ENCODE data around the gene LARGE1.

The LARGE1 gene

DNA sequence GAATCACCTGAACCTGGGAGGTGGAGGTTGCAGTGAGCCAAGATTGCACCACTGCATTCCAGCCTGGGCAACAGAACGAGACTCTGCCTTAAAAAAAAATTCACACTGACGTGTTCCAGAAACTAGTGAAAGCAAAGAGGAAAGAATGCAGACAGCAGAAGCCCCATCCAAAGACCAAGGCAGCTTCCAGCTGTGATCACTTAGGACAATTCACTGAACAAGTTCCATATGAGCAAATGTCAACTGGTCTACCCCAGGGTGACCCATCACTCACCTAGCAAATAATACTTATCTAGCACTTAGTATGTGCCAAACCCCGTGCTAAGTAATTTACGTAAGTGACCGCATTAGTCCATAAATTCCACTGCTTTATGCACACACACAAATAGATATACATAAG is 138.9 kb downstream of the LARGE1 start:
- no peak for DNase-seq (ENCODE audit: low read depth in 2 of 3, low spot score in 1 of 3)

DNA sequence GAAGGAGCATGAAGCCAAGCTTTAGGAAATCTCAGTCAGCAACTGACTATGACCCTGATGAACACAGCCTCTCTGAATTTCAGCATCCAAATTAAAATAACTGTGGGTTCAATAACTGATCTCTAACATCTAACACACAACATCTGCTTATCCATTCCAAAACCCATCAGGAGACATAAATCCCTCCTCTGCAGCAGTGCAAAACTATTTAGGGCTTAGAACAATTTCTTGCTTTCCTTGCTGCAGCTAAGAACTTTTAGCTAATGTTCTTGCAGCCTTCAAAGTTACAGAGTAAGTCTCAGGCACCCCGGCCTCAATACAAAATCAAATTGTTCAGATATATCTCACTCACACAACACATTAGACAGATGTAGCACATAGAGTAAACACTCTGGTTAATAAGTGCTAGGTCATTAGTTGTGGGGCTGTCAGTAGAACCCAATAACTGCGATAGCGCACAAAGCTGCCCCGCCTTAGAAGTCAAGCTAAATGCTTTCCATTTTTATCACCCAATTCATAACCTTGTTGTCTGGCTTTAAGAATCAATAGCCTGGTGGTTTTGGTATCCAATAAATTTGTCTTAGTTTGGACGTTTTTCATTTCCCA is 139.6 kb downstream of the LARGE1 start:
- no peak for DNase-seq (ENCODE audit: low read depth in 2 of 3, low spot score in 1 of 3)

DNA sequence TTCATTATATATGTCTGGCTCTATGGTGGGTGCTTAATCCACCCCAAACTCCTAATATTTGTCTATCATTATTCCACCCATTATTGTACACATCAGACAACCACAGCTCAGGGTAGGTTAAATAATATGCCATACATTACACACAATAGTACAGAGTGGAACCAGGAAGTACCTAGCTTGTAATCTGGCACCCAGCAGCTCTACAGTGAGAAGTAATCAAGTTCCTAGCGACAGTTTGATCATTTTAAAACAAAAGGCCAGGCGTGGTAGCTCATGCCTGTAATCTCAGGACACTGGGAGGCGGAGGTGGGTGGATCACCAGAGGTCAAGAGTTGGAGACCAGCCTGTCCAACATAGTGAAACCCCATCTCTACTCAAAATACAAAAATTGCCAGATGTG is 141.0 kb downstream of the LARGE1 start:
- no peak for DNase-seq (ENCODE audit: low read depth in 2 of 3, low spot score in 1 of 3)

DNA sequence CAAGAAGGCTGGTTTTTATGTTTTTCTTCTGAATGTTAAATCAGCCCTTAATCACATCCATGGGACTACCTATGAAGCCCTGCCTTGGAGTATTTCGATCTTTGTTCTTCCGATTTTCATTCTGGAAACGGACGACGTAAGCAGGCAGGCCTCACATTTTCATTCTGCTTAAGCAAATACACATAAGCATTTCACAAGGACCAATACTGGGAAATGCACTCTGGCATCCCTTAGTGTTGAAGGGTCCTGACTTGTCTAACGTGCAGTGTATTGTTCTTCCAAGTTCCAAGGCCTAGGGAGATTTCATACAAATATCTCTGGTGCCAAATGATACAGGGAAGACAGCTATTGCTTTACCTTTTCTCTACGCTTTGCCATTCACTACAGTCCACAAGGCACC is 143.8 kb downstream of the LARGE1 start:
- no peak for DNase-seq (ENCODE audit: low read depth in 2 of 3, low spot score in 1 of 3)

DNA sequence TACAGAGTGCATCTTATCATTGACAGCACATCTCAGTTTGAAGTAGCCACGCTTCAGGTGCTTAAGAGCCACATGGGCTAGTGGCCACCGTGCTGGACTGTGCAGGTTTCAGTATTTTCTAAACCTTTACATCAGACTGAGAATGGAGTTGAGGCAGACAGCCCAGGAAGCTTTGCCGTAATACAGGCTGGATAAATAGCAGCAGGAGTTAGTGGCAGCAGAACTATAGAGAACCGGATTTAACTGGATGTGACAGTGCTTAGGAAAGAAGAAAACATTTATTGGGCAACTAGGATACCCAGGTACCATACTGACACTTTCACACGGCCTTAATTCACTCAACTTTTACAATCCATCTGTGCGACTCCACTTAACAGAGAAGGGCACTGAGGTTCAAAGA is 145.5 kb downstream of the LARGE1 start:
- no peak for DNase-seq (ENCODE audit: low read depth in 2 of 3, low spot score in 1 of 3)

DNA sequence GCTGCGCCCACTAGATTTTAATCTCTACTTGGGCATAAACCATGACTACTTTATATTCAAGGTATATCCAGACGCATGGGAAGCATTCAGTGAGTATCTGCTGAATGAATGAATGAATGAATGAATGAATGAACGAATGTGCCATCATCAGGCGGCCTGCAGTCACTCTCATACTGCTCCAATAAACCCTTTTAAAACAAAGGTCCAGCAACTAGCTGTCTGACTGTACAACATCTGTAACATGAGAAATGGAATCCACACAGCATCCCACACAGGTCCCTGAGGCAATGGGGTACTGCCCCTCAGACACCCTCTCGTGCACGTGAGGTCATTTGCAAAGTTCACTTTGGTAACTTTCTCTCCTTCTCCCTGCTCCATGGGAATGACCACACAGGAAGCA is 147.5 kb downstream of the LARGE1 start:
- no peak for DNase-seq (ENCODE audit: low read depth in 2 of 3, low spot score in 1 of 3)

DNA sequence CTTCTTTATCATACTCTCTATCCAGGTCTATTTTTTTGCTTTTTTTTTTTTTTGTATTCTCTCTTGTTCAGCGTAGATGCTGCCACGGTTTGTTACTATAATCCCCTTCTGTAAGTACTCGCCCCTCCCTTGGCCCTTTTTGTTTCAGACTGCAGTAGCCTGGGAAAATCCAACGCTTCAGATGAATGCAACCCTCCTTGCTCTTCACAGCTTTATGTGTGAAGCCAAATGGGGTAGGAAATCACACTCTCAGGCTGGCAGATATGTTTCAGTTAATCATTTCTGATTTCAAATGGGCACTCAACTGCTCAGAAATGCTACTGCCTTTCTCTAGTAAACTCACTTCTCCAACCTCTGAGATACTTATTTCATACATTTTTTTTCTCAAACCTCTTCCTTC is 149.1 kb downstream of the LARGE1 start:
- no peak for DNase-seq (ENCODE audit: low read depth in 2 of 3, low spot score in 1 of 3)

DNA sequence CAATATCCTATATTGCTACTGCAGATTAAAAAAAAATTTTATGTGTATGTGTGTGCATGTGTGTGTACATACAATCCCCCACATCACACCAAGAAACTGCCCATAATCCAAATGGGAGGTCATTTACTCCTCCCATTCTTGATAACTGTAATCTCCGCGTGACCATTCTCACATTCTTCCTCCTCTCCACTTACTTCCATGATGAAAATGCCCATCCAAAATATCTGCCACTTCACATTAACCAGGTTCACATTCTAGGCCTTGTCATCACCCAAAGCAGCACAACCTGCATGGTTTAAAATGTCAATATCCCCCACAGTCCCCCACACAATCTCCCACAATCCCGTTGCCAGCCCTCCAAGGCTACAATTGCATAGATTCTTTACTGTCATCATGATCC is 149.6 kb downstream of the LARGE1 start:
- no peak for DNase-seq (ENCODE audit: low read depth in 2 of 3, low spot score in 1 of 3)

DNA sequence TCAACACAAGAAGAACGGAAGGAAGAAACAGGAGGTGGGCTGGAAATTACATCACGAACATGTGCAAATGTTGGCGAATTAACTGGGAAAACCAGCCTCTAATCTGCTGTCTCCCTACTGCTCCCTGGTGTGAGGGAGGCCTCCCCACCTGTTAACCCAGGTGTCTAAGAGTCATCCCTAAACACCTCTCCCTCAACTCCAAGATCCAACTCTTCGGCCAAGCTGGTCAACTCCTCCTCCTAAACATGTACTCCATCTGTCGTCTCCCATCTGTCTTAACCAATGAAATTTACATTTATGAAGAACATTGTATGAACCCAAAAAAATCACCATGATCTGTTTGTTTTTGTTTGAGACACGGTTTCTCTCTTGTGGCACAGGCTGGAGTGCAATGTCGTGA is 154.2 kb downstream of the LARGE1 start:
- DNase-seq (ENCODE audit: low read depth in 2 of 3, low spot score in 1 of 3): no peak

DNA sequence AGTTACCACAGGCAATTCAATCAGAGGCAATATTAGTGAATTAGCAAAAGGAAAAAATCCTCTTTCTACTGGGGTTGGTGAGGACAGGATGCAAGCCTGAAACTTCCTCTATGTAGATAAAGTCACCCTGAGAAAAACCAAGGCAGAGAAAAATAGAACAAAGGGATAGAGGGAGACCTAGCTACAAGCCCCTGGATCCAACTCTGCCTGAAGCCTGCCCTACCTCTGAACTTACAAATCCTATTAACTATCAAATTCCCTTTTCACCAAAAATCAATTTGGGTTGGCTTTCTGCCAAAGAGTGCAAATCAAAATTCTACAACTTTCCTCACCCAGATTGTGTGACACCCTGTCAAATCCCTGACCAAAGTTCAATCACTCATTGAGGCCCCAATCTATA is 161.3 kb downstream of the LARGE1 start:
- no peak for DNase-seq (ENCODE audit: low read depth in 2 of 3, low spot score in 1 of 3)

DNA sequence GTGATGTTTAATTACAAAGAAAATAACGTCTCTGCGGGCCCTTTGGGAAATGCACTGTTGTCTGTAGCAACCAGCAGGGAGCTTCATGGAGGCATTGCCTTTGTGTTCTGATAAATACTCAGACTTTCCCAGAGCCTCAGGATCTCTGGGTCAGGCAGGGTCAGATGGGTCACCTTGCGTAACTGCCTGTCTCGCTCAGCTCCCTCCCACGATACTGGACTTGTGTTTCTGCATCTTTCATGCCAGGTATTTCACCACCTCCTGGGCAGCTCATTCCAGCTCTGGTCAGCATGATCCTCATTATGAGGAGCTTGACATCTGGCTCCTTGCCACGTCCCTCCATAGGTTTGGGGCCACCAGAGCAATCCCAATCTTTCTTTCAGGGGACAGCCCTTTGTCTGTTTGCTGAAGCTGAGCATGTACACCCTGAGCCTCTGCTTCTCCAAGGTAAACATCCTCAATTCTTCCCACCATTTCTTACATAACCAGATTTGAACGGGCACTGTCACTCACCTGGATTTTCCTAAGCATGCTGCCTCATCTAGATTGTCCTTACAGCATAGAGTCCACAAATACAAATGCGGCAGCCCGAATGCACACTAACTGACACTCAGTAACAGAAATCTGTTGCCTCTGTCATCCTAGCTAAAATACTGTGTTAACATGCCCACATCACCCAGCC is 162.3 kb downstream of the LARGE1 start:
- no peak for DNase-seq (ENCODE audit: low read depth in 2 of 3, low spot score in 1 of 3)

DNA sequence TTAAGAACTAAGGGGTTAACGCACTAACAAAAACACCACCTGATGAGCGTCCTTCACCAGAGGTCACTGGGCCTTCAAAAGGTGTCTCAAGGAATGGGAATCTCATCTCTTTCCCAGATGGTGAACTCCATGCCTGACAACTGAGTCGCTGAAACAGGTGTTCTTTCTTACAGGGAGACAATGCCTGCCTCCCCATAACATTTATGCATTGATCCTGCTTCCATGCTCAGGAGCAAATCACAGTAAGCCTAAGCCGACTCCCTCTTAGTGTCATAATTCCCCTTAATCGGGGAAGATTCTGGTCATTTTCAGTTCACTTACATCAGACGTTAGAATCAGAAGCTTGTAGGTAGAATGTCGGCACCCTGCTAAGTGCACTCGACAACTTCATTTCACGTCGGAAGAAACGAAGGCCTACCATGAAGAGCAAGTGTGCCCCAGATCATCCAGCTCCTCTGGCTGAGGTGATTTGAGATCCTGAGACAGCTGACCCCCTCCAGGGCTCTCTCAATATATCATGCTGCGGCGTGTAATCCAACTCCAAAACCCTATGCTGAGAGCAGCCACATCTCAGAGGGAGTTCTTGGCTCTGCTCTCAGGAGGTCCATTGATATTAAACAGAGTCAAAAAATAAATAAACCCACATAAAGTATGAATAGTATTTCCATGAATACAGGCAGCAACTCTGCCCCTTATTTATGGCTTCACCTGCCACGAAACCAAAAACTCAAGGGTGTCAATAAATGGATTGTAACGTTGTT is 163.1 kb downstream of the LARGE1 start:
- no peak for DNase-seq (ENCODE audit: low read depth in 2 of 3, low spot score in 1 of 3)

DNA sequence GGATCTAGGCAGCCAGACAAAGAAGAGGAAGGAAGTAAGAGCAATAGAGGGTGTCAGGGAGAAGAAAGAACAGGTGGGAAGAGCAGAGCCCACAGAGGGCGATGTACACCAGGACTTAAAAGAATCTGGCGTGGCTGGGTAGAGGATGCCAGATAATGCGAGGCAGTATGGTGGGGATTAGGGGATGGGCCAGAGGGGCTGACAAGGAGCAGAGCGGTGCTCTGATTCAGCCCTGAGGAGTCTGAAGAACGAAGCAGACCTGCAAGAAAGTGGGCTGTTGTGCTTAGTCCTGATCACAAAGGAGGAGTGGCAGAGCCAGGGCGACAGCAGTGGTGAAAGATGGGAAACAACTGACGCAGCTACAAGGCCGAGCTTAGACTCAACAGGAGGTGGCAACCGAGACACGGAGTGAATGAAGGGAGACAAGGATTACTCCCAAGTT is 163.7 kb downstream of the LARGE1 start:
- DNase-seq (ENCODE audit: low read depth in 2 of 3, low spot score in 1 of 3): no peak

DNA sequence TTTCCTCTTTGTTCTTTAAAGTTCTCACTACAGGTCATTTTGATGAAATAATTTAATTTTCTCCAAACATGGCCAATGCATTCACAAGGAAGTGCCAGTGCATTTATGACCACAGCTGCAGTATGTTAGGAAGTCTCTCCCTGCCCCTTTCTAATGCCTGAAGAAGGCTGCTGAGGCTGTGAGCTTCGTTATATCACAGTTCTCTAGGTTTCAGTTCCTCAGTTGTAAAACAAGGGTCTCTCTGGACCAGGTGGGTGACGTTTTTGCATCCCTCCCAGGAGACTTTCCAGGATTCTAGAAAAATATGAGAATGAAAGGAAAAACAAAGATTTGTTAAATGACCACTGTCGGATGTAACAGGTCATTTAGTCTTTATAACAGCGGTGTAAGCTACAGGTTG is 171.6 kb downstream of the LARGE1 start:
- no peak for DNase-seq (ENCODE audit: low read depth in 2 of 3, low spot score in 1 of 3)

DNA sequence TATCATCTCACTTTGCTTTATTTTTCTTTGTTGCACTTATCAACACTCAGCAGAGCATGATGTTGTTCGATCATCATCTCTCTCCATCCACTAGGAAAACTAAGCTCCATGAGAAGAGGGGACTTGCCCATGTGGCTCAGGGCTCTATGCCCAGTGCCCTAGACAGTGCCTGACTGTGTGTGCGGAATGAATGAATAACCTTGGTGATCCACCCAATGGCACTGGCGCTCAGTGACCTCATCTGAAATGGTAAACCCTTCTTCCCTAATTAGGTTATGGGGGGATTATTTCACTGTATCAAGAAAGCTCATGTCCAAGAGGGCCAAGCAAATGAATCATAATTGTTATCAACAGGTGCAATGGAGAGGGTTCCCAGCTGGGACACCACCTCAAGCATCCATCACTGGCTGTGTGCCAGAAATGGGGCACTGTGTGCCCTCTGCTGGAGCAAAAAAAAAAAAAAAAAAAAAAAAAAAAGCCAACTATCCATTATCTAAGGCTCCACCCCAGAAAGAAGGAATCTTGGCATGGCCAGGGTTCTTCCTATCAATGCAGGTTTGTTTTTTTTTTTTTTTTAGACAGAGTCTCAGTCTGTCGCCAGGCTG is 172.6 kb downstream of the LARGE1 start:
- DNase-seq (ENCODE audit: low read depth in 2 of 3, low spot score in 1 of 3): no peak

DNA sequence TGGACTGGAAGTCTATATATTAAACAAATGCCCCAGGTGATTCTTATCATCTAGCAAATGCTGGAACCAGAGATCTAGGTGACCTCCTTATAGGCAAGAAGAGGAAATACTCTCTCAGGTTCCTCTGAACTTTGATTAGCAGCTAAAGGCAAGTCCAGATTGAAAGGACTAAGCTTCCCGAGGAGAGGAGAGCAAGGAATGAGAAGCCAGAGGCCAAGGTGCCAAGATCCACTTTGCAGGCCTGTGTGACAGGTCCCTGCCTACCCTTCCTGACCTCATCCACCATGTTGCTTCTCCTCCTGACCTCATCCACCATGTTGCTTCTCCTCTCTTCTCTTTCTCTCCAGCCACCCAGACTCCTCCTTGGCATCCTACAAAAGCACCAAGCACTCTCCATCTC is 173.2 kb downstream of the LARGE1 start:
- DNase-seq (ENCODE audit: low read depth in 2 of 3, low spot score in 1 of 3): no peak

DNA sequence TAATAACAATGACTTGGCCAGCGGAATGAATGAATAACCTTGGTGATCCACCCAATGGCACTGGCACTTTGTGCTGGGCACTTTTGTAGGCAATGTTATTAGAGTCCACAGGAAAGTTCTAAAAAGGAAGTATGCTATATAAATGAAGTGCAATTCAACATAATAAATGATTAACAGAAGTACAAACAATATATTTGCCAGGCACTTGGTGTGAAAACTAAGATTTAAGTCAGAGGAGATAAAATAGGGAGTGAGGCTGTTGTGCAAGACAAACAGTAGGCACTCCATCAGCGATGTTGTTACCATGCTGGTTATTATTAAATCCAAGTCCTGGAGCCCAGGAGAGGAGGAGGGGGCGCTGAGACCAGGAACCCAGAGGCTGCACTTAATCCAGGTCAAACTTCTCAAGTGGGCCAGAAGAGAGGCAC is 173.8 kb downstream of the LARGE1 start:
- DNase-seq (ENCODE audit: low read depth in 2 of 3, low spot score in 1 of 3): no peak

DNA sequence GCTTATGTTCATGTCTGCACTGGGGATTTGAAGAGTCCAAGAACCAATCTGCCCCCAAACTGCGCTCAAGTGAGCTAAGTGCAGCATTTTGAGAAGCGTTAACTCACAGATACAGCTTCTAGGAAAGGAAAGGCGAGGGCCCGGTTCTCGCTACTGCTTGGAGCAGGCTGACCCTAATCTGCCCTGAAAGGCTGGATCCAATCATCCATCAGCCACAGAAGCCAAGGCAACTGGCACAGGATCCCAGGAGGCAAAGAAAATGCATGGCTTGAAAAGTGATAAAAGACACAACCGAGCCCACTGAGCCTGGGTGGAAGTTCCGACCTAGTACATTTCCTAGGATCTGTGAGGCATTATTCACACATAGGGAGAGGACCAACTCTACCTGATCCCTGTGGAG is 174.8 kb downstream of the LARGE1 start:
- DNase-seq (ENCODE audit: low read depth in 2 of 3, low spot score in 1 of 3): no peak

DNA sequence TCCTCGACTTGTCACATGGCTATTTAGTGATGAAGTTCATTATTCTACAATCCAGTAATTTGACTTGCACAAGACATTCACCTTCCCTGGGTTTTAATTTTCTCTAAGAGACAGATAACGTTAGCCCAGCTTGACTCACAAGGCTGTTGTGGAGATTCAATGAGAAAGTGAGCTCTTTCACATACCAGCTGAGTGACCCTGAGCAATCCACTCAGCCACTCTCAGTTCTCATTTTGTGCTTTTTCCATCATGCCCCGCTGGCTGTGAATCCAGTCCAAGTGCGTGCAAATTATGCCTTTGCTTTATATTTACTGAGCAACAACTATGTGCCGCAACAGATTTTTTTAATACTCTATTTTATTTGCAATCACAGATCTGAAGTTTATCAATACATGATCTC is 176.5 kb downstream of the LARGE1 start:
- no peak for DNase-seq (ENCODE audit: low read depth in 2 of 3, low spot score in 1 of 3)

DNA sequence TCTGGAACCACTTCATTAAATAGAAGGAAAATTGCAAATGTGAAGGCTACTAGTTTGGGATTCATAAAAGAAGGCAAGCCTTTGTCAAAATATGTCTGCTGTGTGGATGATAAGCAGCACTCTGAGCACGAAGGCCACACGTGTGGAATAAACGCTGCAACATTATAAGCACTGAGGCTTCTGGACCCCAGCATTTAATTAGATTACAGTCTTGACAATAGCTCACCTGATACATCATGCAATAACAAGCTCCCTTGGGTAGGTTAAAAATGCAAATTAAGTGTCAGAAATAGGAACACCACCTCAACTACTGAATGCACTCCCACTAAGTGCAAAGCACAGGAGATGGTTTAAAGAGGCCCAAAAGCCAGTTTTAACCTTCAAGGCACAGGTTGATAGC is 179.3 kb downstream of the LARGE1 start:
- no peak for DNase-seq (ENCODE audit: low read depth in 2 of 3, low spot score in 1 of 3)

DNA sequence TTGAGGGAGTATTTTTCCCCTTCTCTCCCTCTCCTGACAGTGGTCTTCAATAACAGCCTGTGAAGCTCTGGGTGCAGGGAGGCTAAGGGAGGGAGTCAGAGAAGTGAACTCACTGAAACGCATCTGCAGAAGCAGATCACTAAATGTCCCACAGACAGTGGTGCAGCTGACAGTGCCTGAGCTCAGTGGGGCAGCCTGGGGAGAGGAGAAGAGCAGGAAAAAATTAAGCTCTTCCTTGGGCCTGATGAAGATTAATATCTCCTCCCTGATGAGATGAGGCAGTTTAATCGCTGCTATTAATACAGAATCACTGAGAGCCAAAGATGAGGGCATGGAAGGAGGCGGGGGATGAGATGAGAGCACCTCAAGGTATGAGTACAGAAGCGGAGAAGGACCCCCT is 180.8 kb downstream of the LARGE1 start:
- no peak for DNase-seq (ENCODE audit: low read depth in 2 of 3, low spot score in 1 of 3)

DNA sequence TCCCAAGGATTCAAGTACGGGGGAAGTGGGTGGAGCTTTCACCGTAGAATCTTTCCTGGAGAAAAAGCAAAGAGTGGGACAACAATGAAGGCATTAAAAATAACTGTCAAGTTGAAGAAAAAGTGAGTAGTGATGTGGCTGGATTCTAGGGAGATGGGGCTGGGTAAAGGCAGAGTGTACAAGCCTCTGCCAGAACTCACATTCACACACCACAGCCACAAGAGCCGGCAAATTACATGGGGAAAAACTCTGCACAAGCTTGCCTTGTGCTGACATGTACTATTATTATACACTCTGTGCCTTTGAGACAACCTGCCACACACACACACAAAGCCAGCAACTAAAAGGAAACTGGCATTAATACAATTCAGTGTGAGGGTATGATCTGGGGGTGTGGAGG is 182.6 kb downstream of the LARGE1 start:
- no peak for DNase-seq (ENCODE audit: low read depth in 2 of 3, low spot score in 1 of 3)
